Small intestine (tissue), 7 donors: ENCODE results near the gene CBX8. TPM values are rescaled to one million over a fixed set of nuclear protein-coding genes. Genes with fewer than 3 reads are reported as not detected.

Experiments used
- DNase-seq, 2 donors: peaks; one replicate each; pipeline versions ENCODE4 v3.0.0 to v3.0.0-alpha.2; 2013
- FAIRE-seq: peaks from 2 replicates; lab custom pipeline; 2012; peaks lifted over from hg19 to GRCh38; lab: Jason Lieb, UNC
- H3K27ac ChIP-seq, 3 donors: one replicate each; pipeline ENCODE4 v1.5.1; 2013; ENCODE audit warnings: low read length in 2 of 3, mild to moderate bottlenecking in 2 of 3, control low read depth in 1 of 3, inconsistent platforms in 1 of 3, low read depth in 1 of 3, moderate library complexity in 1 of 3
- H3K27me3 ChIP-seq, 3 donors: one replicate each; pipeline ENCODE4 v1.6.1; 2013; ENCODE audit warnings: low read length in 3 of 3, inconsistent platforms in 1 of 3; ENCODE audit not compliant: control insufficient read depth in 3 of 3, insufficient read depth in 3 of 3
- H3K36me3 ChIP-seq, 3 donors: one replicate each; pipeline ENCODE4 v1.6.1; 2013; ENCODE audit warnings: low read length in 3 of 3, inconsistent platforms in 1 of 3, low read depth in 1 of 3, mild to moderate bottlenecking in 1 of 3, moderate library complexity in 1 of 3; ENCODE audit not compliant: control insufficient read depth in 3 of 3, insufficient read depth in 2 of 3
- H3K4me1 ChIP-seq, 3 donors: one replicate each; pipeline ENCODE4 v1.6.1; 2013; ENCODE audit warnings: low read length in 2 of 3, inconsistent platforms in 1 of 3, low read depth in 1 of 3, mild to moderate bottlenecking in 1 of 3, moderate library complexity in 1 of 3; ENCODE audit not compliant: control insufficient read depth in 3 of 3, insufficient read depth in 2 of 3
- H3K4me3 ChIP-seq, 3 donors: one replicate each; pipeline ENCODE4 v1.5.1; 2013; ENCODE audit warnings: low read length in 3 of 3, control low read depth in 1 of 3, inconsistent platforms in 1 of 3, low read depth in 1 of 3, mild to moderate bottlenecking in 1 of 3, moderate library complexity in 1 of 3
- H3K9me3 ChIP-seq, 2 donors: one replicate each; pipeline ENCODE4 v1.6.1; 2013; ENCODE audit warnings: low read depth in 1 of 2, low read length in 1 of 2; ENCODE audit not compliant: control insufficient read depth in 2 of 2, insufficient read depth in 1 of 2
- WGBS, 3 donors: extraction: QIAGEN DNeasy Blood & Tissue Kit; methylation state at CpG; one replicate each; pipeline ENCODE4 v1.1.7; 2013; 5-methylcytosine and 5-hydroxymethylcytosine counted together
- polyA plus RNA-seq, 4 donors: library from polyadenylated mRNA; stranded (reverse) in 3 of 4; unstranded in 1 of 4; fragments of 200-250 nt in 3 of 4; fragments of 120-200 nt in 1 of 4; gene quantifications; one replicate each; pipeline versions ENCODE4 v1.2.1 to v1.2.3, GENCODE V29; 2013
- donor health status: healthy with polysubstance abuse.
- donor health status: control.
- donor health status: control.
- donor health status: Bipolar disorder and iron deficiency.
- donor health status: healthy.

CBX8 gene
- polyA plus RNA-seq, 4 donors, result 2.7 to 10.0 (median 5.3) TPM

DNA sequence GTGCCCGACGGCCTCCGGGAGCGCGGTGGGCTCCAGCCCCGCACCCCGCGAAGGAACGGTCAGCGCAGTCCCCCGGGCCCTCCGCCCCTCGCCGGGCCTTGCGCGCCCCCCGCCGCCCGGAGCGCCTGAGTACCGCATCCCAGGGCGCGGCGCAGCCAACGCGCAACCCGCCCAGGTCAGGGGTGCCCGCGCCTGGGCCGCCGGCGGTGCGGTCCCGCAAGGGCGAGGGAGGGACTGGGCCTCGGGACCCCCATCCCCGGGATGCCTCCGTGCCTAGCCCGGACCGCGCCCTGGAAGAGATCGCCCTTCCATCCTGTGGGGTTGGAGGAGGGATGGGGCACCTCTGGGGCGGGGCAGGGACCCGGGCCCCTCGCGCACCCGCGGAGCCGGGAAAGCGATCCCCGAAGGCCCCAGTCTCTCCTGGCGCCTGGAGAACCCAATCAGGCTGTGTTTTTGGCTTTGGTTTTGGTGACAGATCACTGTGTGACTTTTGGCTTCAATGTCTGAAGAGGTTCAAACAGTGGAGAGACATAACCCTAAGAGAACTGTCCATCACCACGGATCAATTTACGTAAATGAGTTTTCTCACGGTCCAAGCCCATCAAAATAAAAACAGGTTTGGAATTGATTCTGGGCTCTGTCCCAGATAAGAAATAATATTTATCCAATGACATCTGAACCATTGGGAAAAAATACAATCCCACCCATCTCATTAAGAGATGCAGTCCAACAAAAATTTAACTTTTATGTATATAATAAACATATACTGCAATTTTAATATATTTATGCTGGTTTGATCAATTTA is 48.4 kb downstream of the CBX8 start:
- H3K9me3 ChIP-seq, result no peaks in the 10 kb centered on the region
- no peak overlapping the region for H3K27ac ChIP-seq
- DNase-seq (peak in 1 of 2 donors; percentile 14), FAIRE-seq (no peak)
- H3K4me3 ChIP-seq, result no peak overlapping the region
- H3K36me3 ChIP-seq, result no peaks in the 10 kb centered on the region
- peaks cover 0 to 34% (median 0%) of the 10 kb centered on the region in 3 donors for H3K4me1 ChIP-seq
- peaks cover 0 to 42% (median 25%) of the 10 kb centered on the region in 3 donors for H3K27me3 ChIP-seq
- WGBS, 3 donors, result 7 to 8% (median 7%) methylated on average over 25 to 55 of the region's 55 CpGs

DNA sequence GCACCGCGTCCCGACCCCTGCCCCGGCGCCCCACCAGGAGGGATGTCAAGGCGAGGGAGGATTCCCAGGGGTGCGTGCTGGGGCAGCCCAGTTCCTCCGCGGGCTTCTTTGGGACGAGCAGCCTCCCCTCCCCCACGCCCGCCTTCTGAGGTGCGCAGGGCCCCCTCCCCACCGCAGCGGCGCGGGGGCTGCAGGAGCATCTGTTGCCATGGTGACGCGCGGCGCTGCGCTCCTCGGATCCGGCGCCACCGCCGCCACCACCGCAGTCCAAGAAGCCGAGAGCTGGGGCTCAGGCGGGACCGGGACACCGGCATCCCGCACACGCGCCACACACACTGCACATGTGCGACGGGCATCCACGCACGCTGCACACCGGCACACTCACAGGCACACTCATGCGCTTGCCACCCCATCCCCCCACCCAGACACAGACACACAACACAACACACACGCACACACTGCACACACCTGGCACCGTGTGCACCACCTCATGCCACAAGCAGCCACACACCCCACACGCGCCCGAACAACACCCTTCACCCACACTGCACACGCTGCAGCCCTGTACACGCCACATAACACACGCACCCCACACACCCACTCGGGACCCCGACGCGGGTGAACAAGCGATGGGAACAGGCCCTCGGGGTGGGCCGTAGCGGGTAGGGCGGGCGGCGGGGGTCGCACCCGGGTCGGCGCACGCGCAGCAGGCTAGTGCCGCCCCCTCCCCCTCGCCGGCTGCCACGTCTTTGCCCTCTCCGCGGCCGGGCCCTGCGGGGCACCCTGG is 49.2 kb downstream of the CBX8 start:
- Histone ChIP-seq H3K9me3 (no peaks in the 10 kb centered on the region), H3K4me3 (no peak overlapping the region), H3K4me1 (peaks cover 0 to 42% (median 0%) of the 10 kb centered on the region in 3 donors), H3K27ac (no peak overlapping the region), H3K27me3 (peaks cover 0 to 42% (median 25%) of the 10 kb centered on the region in 3 donors), H3K36me3 (no peaks in the 10 kb centered on the region)
- WGBS, 3 donors, result 2 to 4% (median 4%) methylated on average over 26 to 74 of the region's 74 CpGs
- FAIRE-seq (no peak), DNase-seq (peak in 1 of 2 donors; percentile 44)

DNA sequence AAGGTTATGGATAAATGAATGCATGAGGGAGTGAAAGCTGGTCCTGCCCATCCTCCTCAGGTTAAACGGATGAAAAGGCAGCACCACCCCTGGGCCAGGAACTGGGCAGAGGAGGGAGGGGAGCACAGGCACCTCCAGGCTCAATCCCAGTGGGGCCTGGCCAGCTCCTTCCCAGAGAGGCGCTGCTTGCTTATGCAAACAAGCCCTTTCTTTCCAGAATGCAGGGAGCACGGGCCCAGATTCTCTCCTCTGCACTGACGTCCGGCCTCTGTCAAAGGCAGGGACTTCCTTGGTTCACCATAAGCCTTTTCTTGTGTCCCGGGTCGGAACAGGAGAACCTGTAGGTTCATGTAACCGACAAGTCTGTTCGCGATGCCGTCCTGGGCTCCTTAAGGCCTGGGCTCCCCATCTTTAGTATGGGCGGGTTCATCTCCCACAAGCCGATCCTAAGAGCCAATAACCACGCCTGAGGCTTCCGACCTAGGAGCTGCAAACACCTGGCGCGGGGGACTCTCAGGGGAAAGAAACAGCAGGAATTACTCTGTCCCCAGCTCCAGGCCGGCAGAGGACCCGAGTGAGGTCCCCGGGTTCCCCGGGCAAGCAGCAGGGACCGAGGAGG is 49.9 kb downstream of the CBX8 start:
- 23 to 30% (median 29%) methylated on average over 19 to 22 of the region's 22 CpGs for WGBS, 3 donors
- Histone ChIP-seq H3K9me3 (no peaks in the 10 kb centered on the region), H3K4me1 (peaks cover 0 to 49% (median 2%) of the 10 kb centered on the region in 3 donors), H3K27ac (no peak overlapping the region), H3K4me3 (no peak overlapping the region), H3K36me3 (no peaks in the 10 kb centered on the region), H3K27me3 (peaks cover 0 to 40% (median 25%) of the 10 kb centered on the region in 3 donors)
- peak in 1 of 2 donors; percentile 36 for DNase-seq
- FAIRE-seq, result no peak

DNA sequence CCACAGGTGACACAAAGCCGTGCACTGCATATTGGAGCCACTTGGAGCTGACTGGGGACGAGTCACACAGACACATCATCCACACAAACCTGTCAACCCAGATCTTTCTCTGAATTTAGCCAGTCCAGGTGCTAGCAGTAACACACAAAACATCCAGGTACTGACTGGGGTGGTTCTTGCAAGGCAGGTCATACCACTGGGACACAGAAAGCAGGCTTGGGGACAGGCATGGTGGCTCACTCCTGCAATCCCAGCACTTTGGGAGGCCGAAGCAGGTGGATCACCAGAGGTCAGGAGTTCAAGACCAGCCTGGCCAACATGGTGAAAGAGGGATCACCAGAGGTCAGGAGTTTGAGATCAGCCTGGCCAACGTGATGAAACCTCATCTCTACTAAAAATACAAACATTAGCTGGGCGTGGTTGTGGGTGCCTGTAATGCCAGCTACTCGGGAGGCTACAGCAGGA is 51.2 kb downstream of the CBX8 start:
- WGBS, 3 donors, result 26 to 44% (median 35%) methylated on average over 6 of the region's 6 CpGs
- H3K4me1 ChIP-seq, result peaks cover 0 to 56% (median 3%) of the 10 kb centered on the region in 3 donors
- FAIRE-seq, result no peak
- no peak for DNase-seq
- H3K4me3 ChIP-seq, result no peak overlapping the region
- peaks cover 0 to 2% (median 0%) of the 10 kb centered on the region in 3 donors for H3K36me3 ChIP-seq
- H3K9me3 ChIP-seq, result no peaks in the 10 kb centered on the region
- peak overlapping the region in 1 of 3 donors; percentile 44 for H3K27ac ChIP-seq
- peaks cover 0 to 34% (median 22%) of the 10 kb centered on the region in 3 donors for H3K27me3 ChIP-seq

DNA sequence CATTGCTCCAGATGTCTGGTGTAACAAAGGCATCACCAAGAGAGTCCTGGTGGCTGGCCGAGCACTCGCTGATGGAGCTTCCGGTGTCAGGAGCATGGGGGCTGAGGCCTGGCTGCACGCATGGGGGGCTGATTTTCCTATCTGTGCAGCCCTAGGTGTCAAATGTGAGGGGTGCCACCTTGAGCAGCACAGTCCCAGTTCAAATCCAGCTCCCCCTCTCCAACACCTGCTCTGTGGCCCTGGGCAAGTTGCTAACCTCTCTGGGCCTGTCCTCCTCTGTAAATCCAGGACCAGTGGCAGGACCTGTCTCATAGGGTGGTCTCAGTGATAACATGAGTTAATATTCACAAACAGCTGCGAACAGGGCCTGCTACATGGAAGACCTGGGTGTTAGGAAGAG is 53.3 kb downstream of the CBX8 start:
- Histone ChIP-seq H3K27me3 (peaks cover 0 to 22% (median 22%) of the 10 kb centered on the region in 3 donors), H3K9me3 (no peaks in the 10 kb centered on the region), H3K4me3 (no peak overlapping the region), H3K27ac (peak overlapping the region in 1 of 3 donors; percentile 86), H3K36me3 (peaks cover 0 to 16% (median 0%) of the 10 kb centered on the region in 3 donors), H3K4me1 (peaks cover 0 to 73% (median 3%) of the 10 kb centered on the region in 3 donors)
- WGBS, 3 donors, result 83 to 94% (median 92%) methylated on average over 5 of the region's 5 CpGs
- peak in 1 of 2 donors; percentile 32 for DNase-seq
- no peak for FAIRE-seq

DNA sequence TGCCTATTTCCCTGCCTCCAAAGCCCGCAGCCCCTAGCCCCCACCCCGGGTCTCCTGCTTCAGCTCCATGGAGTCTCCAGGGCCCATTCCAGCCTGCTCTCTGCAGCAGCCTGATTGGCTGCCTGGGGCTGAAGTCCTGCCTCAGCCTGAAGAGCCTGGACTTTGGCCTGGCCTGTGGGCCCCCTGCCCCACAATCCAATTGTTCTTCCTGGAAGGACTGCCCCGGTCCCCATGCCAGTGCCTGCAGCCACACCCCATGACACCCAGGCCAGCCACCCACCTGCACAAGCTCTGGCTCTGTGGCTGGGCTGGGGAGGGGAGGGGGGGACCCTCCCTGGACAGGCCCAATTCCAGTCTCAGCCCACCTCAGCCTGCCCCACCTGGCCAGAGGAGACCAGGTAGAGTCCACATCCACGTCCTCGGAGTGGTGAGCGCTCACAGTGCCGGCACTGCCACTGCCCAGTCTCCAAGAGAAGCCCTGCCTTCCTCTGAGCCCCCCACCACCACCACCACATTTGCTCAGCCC is 53.9 kb downstream of the CBX8 start:
- Histone ChIP-seq H3K4me3 (no peak overlapping the region), H3K27me3 (peaks cover 0 to 19% (median 16%) of the 10 kb centered on the region in 3 donors), H3K9me3 (no peaks in the 10 kb centered on the region), H3K27ac (peak overlapping the region in 1 of 3 donors; percentile 86), H3K36me3 (peaks cover 0 to 22% (median 0%) of the 10 kb centered on the region in 3 donors), H3K4me1 (peaks cover 0 to 72% (median 3%) of the 10 kb centered on the region in 3 donors)
- DNase-seq (peak; percentile 63 to 93), FAIRE-seq (no peak)
- 40 to 75% (median 41%) methylated on average over 7 of the region's 7 CpGs for WGBS, 3 donors

DNA sequence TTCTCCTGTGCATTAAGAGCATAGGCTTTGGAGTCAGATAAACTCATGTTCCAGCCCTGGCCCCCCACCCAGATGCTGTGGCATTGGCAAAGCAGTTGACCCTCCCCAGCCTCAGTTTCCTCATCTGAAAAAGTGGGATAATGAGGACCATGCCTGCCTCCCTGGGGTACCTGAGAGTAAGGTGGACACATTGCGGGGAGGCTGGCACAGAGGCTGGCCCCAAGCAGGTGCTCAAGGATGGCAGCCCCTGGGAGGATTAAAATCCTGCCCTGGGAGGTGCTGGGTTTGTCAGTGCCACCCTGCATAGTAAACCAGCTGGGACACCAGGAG is 54.3 kb downstream of the CBX8 start:
- DNase-seq (no peak), FAIRE-seq (no peak)
- 33 to 75% (median 60%) methylated on average over 1 of the region's 1 CpG for WGBS, 3 donors
- Histone ChIP-seq H3K4me1 (peaks cover 0 to 73% (median 3%) of the 10 kb centered on the region in 3 donors), H3K27ac (peak overlapping the region in 1 of 3 donors; percentile 86), H3K9me3 (no peaks in the 10 kb centered on the region), H3K4me3 (no peak overlapping the region), H3K36me3 (peaks cover 0 to 26% (median 0%) of the 10 kb centered on the region in 3 donors), H3K27me3 (peaks cover 0 to 14% (median 13%) of the 10 kb centered on the region in 3 donors)
